Stimulated activated CD8-positive, alpha-beta memory T cell treated with anti-CD3 and anti-CD28 coated beads, Interleukin-12 subunit alpha, Interleukin-12 subunit beta, amount 100 ng/mL, for 24 hours (primary cell): ENCODE results near the gene ARHGEF4.

Experiments used
- DNase-seq: peaks from one replicate; pipeline ENCODE4 v3.0.0-alpha.2; 2020; ENCODE audit errors: extremely low read depth

ARHGEF4 gene

DNA sequence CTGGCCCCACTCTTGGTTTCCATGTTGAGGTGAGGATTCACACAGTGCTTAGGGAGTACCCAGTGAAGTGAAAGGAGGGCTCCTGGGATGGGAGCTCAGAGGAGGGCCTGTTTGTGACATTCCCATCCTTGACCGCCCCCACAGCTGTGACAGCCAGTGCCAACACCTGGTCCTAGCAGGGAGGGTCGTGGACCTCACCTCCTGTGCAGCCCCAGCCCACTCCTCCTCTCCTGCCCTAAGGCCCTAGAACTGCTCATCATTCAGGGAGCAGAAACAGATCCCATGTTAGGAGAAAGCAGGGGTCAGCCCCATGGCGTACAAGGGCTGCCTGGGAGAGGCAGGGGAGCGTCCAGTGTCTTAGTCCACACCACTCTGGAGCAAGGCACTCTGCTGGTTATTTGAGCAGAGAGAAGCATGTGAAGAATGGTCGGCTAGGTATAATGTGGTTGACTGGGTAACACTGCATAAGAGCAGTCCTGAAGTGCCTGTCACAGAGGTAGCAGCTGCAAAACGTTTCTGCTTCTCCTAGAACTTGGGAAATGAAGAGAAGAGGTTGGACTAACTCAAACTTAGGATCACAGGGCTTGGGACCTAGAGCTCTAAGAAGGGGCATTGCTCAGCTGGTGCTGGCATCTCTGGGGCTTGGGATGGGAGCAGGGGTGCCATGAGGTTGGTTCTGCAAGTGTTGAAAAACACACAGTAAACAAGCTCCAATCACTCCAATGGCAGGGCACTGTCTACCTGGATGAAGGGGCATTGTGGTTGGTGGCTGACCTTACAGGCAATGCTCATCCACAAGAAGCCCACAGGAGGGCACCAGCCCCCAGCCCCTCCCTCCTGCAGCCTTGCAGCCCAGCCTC is 200.9 kb downstream of the ARHGEF4 start:
- no peak for DNase-seq

- DNase-seq: no peak
These were observed 201.8 kb downstream of the ARHGEF4 start for GRCh38 chr2:131038258-131039100.

GRCh38 chr2:131039101-131039440 is 202.4 kb downstream of the ARHGEF4 start:
- no peak for DNase-seq

GRCh38 chr2:131039535-131039907 is 202.8 kb downstream of the ARHGEF4 start:
- no peak for DNase-seq

DNA sequence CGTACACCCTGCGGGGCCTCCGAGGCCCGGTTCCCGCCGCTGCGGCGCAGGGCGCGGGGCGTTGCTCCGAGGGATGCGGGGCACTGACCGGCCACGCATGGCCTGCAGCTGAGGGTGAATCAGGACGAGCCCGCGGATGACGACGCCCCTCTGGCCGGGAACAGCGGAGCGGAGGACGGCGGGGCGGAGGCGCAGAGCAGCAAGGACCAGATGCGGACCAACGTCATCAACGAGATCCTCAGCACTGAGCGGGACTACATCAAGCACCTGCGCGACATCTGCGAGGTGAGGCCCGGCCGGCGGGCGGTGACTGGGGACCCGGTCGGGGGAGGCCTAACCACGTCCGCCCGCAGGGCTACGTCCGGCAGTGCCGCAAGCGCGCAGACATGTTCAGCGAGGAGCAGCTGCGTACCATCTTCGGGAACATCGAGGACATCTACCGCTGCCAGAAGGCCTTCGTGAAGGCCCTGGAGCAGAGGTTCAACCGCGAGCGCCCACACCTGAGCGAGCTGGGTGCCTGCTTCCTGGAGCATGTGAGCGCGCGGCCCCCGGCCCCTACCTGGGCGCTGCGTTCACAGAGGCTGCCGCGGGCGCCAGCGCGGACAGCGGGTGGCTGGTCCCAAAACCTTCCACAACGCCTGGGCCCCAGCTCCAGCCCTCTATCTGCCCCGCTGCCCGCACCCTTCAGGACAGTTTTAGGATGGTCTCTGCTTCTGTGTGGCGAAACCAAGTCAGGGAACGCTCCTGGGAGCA is 203.4 kb downstream of the ARHGEF4 start:
- DNase-seq: no peak

GRCh38 chr2:131040661-131041401 is 204.1 kb downstream of the ARHGEF4 start:
- DNase-seq: no peak

GRCh38 chr2:131041402-131042147 is 204.9 kb downstream of the ARHGEF4 start:
- no peak for DNase-seq

GRCh38 chr2:131042148-131042775 is 205.5 kb downstream of the ARHGEF4 start:
- no peak for DNase-seq

GRCh38 chr2:131043199-131044074 is 206.7 kb downstream of the ARHGEF4 start:
- no peak for DNase-seq

DNA sequence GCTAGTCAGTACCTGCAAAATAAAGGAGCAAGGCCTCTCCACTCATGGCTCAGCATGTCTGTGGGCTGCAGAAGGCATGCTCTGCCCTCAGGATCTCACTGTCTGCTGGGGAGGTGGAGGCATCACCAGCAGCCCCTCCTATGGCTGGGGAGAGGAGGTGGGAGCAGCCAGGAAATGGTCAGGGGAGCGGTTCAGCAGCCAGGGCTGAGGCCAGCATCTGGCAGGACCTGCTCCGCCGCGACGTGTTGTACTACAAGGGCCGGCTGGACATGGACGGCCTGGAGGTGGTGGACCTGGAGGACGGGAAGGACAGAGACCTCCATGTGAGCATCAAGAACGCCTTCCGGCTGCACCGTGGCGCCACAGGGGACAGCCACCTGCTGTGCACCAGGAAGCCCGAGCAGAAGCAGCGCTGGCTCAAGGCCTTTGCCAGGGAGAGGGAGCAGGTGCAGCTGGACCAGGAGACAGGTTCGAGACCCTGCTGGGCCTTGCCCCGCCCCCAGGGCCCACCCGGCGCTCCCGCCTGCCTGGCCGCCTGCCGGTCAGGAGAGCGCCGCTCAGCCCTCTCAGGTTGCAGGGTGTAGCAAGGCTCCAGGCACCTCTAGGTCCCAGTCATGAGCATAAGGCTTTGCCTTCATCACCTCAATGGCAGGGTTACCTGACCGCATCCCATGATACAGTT is 207.5 kb downstream of the ARHGEF4 start:
- DNase-seq: no peak

DNA sequence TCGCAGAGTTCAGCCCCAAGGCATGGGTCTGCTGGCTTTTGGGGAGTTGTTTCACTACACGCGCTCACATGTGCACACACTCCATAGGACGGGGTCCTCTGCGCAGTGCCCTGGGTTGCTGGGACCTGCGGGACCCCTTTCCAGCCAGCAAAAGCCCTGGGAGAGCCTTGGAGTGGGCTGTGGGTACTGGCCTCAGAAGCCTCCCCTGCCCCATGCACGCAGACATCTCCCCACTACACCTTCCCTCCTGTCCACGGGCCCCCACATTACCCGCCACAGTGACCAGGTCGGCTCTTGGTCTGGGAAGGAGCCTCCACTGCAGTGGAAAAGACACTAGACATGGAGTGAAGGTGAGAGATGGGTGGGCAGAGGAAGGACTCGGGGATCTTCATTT is 208.0 kb downstream of the ARHGEF4 start:
- DNase-seq: no peak

GRCh38 chr2:131045286-131046027 is 208.7 kb downstream of the ARHGEF4 start:
- DNase-seq: no peak

GRCh38 chr2:131046028-131046917 is 209.6 kb downstream of the ARHGEF4 start:
- no peak for DNase-seq

- no peak for DNase-seq
These were observed 210.4 kb downstream of the ARHGEF4 start for GRCh38 chr2:131046918-131047652.

DNA sequence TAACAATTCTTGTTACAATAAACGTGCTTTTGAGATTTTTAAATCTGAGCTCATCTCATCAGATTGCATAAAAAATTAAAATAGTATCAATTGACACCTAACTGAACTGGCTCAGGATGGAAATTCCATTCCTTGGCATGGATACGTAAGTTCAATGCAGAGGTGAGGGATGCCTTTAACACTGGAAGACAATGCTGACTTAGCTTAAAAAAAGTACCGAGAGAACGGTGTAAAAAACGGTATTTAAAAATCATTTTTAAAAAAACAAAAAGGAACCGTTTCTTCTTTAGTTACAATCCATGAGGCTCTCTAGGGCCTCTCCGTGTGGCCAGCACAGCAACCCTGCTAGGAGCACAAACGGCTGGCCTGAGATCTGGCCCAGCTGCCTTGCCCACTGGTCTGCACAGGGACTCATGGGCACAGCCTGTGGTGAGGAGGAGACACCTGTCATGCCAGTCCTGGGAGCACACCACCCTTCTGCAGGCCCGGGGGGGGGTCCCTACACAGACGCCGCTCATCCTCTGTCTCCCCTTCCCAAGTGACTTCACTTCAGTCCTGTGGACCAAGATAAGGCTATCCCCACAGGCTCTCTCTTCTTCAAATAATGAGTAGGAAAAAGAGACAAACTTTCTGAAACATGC is 211.3 kb downstream of the ARHGEF4 start:
- no peak for DNase-seq

DNA sequence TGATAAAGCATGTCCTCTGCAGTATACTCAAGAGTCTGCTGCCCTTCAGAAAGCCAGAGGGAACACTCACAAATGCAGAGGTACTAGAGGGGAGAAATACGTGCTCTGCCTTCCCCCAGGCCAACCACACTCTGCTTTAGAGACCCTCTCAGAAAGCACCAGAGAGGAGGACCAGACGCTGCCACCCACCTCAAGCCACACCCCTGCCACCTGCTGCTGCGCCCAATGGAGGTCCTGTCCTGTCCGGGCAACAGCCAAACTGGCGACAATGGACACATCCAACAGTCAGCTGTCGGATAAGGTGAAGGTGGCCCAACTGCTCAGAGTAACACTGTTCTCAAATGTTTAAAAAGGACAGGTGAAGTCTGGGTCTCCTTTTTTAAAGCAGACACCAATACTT is 211.9 kb downstream of the ARHGEF4 start:
- DNase-seq: no peak
